GM12874 (cell line): ENCODE data around the gene ZFYVE28.

ENCODE experiments used
- TF ChIP-seq, protein P1 (sequence below): IDR thresholded peaks from 2 replicates; pipeline ENCODE4 v1.5.1; 2011; ENCODE audit warnings: low read depth, mild to moderate bottlenecking, control low read depth, low read length, moderate library complexity; ENCODE audit not compliant: insufficient read depth

The ZFYVE28 gene

DNA sequence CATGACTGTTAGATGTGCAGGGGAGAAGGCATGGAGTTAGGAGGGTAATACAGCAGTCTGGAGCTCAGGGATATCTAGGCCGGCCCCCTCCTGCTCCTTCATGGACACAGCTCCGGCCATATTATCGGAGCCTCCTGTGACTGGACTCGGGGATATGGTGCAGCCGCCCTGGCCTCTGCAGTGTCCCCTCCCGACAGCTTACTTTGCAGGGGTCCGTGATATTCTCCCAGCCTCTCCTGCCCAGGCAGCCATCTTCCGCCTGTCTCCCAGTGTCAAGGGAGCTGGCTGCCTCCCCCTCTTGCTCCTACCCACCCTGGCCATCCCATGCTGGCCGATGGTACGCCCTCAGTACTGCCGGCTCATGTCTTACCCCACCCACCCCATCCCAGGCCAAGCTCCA, 30.6 kb upstream of the ZFYVE28 start:
- TF ChIP-seq, protein P1, sequence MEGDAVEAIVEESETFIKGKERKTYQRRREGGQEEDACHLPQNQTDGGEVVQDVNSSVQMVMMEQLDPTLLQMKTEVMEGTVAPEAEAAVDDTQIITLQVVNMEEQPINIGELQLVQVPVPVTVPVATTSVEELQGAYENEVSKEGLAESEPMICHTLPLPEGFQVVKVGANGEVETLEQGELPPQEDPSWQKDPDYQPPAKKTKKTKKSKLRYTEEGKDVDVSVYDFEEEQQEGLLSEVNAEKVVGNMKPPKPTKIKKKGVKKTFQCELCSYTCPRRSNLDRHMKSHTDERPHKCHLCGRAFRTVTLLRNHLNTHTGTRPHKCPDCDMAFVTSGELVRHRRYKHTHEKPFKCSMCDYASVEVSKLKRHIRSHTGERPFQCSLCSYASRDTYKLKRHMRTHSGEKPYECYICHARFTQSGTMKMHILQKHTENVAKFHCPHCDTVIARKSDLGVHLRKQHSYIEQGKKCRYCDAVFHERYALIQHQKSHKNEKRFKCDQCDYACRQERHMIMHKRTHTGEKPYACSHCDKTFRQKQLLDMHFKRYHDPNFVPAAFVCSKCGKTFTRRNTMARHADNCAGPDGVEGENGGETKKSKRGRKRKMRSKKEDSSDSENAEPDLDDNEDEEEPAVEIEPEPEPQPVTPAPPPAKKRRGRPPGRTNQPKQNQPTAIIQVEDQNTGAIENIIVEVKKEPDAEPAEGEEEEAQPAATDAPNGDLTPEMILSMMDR, result no peak

DNA sequence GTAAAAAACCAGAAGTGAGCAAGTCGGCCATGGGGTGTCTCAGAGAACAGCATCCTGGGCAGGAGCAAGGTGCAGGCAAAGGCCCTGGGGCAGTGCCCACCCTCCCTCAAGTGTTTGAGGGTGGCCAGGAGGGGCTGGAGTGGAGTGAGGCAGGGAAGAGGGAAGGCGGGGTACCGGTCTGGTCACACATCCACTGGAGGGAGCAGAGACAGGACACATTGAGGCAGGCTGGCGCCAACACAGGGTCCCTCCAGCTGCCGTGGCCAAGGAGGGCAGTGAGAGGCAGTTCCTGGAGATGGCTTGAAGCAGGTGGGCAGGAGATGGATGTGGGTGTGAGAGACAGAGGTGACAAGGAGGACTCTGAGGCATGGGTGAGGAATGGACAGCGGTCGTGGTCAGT, 30.1 kb upstream of the ZFYVE28 start:
- TF ChIP-seq, protein P1, result no peak

DNA sequence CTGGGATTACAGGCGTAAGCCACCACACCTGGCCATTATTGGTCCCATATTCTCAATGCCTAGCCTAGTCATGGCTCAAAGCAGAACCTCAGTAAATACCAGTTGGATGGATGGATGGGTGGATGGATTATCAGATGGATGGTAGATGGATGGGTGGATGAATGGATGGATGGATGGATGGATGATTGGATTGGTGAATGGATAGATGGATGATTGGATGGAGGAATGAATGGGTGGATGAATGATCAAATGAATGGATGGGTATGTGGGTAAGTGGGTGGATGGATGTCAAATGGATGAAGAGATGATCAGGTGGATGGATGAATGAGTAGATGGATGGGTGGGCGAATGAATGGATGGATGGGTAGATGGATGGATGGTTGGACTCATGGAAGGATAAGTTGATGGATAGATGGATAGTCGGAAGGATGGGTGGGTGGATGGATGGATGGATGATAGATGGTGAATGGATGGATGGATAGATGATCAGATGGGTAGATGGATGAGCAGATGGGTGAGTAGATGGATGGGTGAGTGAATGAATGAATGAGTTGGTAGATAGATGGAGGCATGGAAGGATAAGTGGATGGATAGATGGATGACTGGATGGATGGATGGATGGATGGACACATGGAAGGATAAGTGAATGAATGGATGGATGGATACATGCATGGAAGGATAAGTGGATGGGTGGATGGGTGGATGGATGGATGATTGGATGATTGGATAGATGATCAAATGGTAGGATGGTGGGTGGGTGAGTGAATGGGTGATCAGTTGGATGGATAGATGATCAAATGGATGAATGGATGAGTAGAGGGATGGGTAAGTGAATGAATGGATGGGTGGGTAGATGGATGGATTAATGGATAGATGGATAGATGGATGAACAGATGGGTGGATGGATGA, 28.5 kb upstream of the ZFYVE28 start:
- TF ChIP-seq, protein P1, result no peak

DNA sequence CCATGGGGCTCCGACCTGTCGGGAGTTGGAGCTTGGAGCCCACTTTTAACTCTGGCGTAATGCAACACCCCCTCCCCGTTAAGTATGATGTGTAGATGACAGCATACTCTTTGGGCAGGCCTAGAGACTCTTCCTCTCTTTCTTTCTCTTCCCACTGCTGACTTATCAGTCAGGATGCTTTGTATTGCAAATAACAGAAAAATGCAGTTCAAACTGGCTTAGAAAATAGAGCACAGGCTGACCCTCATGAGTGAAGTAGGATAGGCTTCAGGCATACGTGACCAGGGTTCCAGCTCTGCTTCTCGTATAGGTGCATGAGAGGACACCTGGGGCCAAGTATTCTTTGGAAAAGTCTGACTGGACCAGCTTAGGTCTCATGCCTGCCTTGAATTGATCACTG, 27.1 kb upstream of the ZFYVE28 start:
- TF ChIP-seq, protein P1, result no peak

DNA sequence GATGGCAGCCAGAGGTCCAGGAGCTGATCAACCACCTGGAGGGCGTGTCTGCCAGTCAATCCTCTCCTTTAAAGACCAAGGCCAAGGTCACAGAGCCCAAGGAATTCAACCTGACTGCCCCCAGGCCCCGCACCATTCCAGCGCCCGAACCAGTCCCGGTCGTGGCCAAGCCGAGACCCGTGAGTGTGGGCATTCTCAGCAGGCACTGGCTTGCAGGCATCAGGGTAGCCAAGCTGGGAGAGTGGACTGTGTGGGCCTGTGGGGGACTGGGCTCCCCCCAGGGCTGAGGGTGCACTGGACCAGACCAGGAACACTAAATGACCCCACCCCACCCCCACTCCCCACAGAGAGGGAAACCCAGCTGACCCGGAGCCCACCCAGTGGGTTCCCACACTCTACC, 26.7 kb upstream of the ZFYVE28 start:
- TF ChIP-seq, protein P1, result no peak

DNA sequence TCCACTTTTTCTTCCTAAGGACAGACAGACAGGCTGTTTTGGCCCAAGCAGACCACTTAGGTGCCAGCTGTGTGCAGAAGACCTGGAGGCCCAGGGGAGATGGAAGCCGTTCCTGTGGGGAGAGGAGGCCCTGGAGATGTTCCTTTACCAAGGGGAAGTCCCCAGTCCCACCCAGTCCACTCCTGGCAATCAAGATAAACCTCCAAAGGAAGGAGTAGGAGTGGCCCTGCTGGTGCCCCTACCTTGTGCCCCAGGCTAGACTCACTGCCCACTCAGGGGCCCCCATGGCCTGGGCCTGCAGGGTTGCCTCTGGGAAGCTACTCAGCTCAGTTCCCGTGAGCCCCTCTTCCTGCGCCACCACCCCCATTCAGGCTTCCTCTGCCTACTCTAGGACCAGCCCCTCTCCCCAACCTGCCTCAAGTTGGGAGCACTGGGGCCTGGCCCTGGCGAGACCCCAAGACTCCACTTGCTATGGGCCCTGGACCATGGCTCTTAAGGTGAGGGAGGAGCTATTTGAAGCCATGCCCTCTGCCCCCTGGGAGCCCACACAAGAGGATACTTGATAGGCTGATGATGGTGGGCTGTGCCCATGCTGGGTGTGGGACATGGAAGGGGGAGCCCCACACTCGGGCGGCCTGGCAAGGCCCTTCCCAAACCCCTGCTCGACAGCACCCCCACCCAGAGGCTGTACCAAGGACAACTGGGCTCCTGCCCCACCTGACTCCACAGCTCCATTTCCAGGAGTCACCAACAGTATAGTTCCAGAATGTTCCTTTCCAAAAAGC, 25.7 kb upstream of the ZFYVE28 start:
- TF ChIP-seq, protein P1, result no peak

DNA sequence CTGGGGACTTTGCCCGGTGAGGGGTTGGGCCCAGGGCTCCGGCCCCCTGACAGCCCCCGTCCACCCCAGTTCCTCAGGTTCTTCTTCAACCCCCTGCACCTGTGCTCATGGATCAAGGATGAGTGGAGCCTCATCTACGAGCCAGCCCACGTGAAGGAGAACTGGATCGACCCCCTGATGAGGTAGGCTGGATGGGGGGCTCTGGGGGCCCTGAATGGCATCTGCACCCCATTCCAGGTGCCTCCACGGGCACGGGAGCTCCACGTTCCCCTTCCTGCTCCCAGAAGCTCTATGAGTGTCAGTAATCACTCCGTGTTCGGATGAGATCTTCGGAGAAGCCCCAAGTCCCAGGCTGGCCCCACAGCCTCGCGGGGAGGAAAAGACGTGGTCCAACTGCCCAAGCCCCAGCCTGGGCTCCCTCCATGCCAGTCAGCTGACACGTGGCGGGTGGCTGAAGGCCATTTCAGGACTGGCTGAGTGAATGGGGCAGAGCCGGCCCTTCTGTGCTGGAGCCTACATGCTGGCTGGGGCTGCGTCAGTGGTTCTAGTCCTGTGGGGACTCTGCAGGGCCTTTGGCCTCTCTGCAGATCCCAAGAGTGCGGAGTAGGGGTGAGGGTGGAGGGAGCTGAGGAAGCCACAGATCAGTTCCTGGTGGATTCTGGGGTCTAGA, 24.8 kb upstream of the ZFYVE28 start:
- TF ChIP-seq, protein P1, result no peak
